Smooth muscle cell (in vitro differentiated cells): ENCODE results near the gene PARK7. TPM values are rescaled to one million over a fixed set of nuclear protein-coding genes. Genes with fewer than 3 reads are reported as not detected.
A peak's percentile ranks its signal among the peaks of the same experiment; 100 is the strongest.

Experiments used
- DNase-seq: peaks from one replicate; lab custom pipeline; 2025; ENCODE audit not compliant: unreplicated experiment; lab: John Stamatoyannopoulos, UW
- H2AFZ ChIP-seq: fragments of 200-600 bp; sonication (generic); 2 replicates; pipeline ENCODE4 v1.6.0; 2016; ENCODE audit warnings: antibody characterized with exemption, low read depth, mild to moderate bottlenecking
- H3F3A ChIP-seq: fragments of 200-600 bp; sonication (generic); 2 replicates; pipeline ENCODE4 v1.6.0; 2017; ENCODE audit warnings: antibody characterized with exemption, low read depth
- H3K27ac ChIP-seq: fragments of 200-600 bp; sonication (generic); 2 replicates; pipeline ENCODE4 v1.5.1; 2016; ENCODE audit warnings: low read depth, mild to moderate bottlenecking
- H3K27me3 ChIP-seq: fragments of 200-600 bp; sonication (generic); 2 replicates; pipeline ENCODE4 v1.6.1; 2016; ENCODE audit warnings: low read depth, mild to moderate bottlenecking
- H3K36me3 ChIP-seq: fragments of 200-600 bp; sonication (generic); 2 replicates; pipeline ENCODE4 v1.5.1; 2016; ENCODE audit warnings: low read depth
- H3K4me1 ChIP-seq: fragments of 200-600 bp; sonication (generic); 2 replicates; pipeline ENCODE4 v1.5.1; 2016; ENCODE audit warnings: low read depth
- H3K4me2 ChIP-seq: fragments of 200-600 bp; sonication (generic); 2 replicates; pipeline ENCODE4 v1.6.0; 2016; ENCODE audit warnings: mild to moderate bottlenecking
- H3K4me3 ChIP-seq: fragments of 200-600 bp; sonication (generic); 2 replicates; pipeline ENCODE4 v1.5.1; 2016; ENCODE audit warnings: mild to moderate bottlenecking
- H3K79me2 ChIP-seq: fragments of 200-600 bp; sonication (generic); 2 replicates; pipeline ENCODE4 v1.6.0; 2016; ENCODE audit warnings: low read depth, mild to moderate bottlenecking
- H3K9ac ChIP-seq: fragments of 200-600 bp; sonication (generic); 2 replicates; pipeline ENCODE4 v1.6.0; 2016; ENCODE audit warnings: low read depth
- H3K9me3 ChIP-seq: fragments of 200-600 bp; sonication (generic); replicated peaks from 2 replicates; pipeline ENCODE4 v1.5.1; 2016; ENCODE audit warnings: low read depth
- H4K20me1 ChIP-seq: fragments of 200-600 bp; sonication (generic); 2 replicates; pipeline ENCODE4 v1.6.0; 2016; ENCODE audit warnings: low read depth
- CTCF ChIP-seq: fragments of 200-600 bp; sonication (generic); IDR thresholded peaks from 2 replicates; pipeline ENCODE4 v1.5.1; 2017; ENCODE audit warnings: borderline replicate concordance, mild to moderate bottlenecking, antibody characterized with exemption; ENCODE audit not compliant: insufficient read depth, poor library complexity, severe bottlenecking
- WGBS: methylation state at CpG from one replicate; pipeline ENCODE4 v1.1.7; 2016; ENCODE audit warnings: low lambda C conversion rate; 5-methylcytosine and 5-hydroxymethylcytosine counted together
- polyA plus RNA-seq: library from polyadenylated mRNA; unstranded; fragments of >200 nt; fragmentation: Nextera tagmentation; extraction: Ambion mirVana; gene quantifications from 2 replicates; pipeline ENCODE4 v1.2.1, GENCODE V29; 2016
- total RNA-seq: library from RNA; depleted of rRNA; stranded (reverse); fragments of >200 nt; gene quantifications from 2 replicates; pipeline ENCODE4 v1.2.3, GENCODE V29; 2014

The PARK7 gene
- total and polyA plus RNA-seq, 2 experiments from 2014 or later = 179 to 461 TPM

DNA sequence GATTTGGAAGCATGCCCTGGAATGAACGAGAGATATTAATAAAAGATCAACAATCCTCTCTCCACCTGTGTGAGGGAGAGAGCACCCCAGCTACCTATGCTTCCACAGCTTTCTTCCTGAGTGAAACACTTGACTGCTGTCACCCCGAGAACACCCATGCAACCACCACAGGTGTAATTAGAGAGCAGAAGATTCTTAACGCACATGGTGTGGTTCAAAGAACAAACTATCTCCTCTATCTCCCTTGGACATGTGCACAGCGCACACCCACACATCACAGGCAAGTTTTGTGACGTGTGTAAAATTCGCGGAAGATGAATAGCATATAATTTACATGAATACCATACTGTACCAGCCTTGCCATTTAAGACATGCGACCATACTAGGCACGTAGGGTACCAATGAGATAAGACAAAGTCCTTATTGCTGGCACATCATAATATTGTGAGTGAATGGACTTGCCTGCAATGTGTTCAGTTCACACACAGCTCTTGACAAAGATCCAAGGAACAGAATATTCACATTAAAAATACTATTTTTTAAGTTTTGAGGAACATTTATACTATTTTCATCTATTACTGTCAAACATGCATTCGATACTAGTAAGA, 53.0 kb downstream of the PARK7 start:
- no peak for TF ChIP-seq CTCF
- Histone ChIP-seq H2AFZ (no peak overlapping the region), H3K9ac (no peak overlapping the region), H3F3A (peaks cover 70% of the 10 kb centered on the region), H3K79me2 (peaks cover 91% of the 10 kb centered on the region), H3K36me3 (peaks cover 13% of the 10 kb centered on the region), H3K4me1 (peaks cover 47% of the 10 kb centered on the region), H3K9me3 (no peaks in the 10 kb centered on the region), H3K27me3 (no peaks in the 10 kb centered on the region), H3K4me3 (no peak overlapping the region), H3K4me2 (no peak overlapping the region), H3K27ac (peak overlapping the region; percentile 93), H4K20me1 (peaks cover 100% of the 10 kb centered on the region)
- 93% methylated on average over 10 of the region's 10 CpGs for WGBS
- no peak for DNase-seq

GRCh38 chr1:8015036-8015808, 53.7 kb downstream of the PARK7 start:
- DNase-seq = no peak
- H3K4me3 ChIP-seq = no peak overlapping the region
- TF ChIP-seq CTCF = peak; percentile 69
- H3K27ac ChIP-seq = peak overlapping the region; percentile 93
- H4K20me1 ChIP-seq = peaks cover 100% of the 10 kb centered on the region
- H3K9me3 ChIP-seq = no peaks in the 10 kb centered on the region
- peak overlapping the region; percentile 94 for H3K4me2 ChIP-seq
- no peaks in the 10 kb centered on the region for H3K27me3 ChIP-seq
- H2AFZ ChIP-seq = no peak overlapping the region
- whole genome bisulfite sequencing = 46% methylated on average over 8 of the region's 8 CpGs
- peaks cover 13% of the 10 kb centered on the region for H3K36me3 ChIP-seq
- H3F3A ChIP-seq = peaks cover 70% of the 10 kb centered on the region
- H3K9ac ChIP-seq = no peak overlapping the region
- peaks cover 97% of the 10 kb centered on the region for H3K79me2 ChIP-seq
- H3K4me1 ChIP-seq = peaks cover 55% of the 10 kb centered on the region

DNA sequence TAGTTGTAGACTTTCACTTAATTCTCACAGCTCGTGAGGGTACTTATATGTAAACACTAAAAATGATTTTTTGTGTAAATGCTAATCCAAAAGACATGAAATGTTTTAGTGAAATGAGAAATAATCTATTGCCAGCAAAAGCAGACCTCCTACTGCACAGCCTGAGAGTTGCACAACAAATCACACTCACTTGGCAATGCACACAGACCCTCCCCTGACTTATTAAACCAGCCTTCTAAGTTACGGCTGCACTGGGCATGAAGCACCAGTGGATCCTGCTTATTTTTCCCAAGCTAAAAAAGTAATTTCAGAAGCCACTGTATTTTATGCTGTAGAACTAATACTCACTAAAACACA, 54.3 kb downstream of the PARK7 start:
- no peak overlapping the region for H3K9ac ChIP-seq
- no peaks in the 10 kb centered on the region for H3K27me3 ChIP-seq
- H3K27ac ChIP-seq = peak overlapping the region; percentile 93
- H4K20me1 ChIP-seq = peaks cover 100% of the 10 kb centered on the region
- H3K4me3 ChIP-seq = no peak overlapping the region
- peaks cover 98% of the 10 kb centered on the region for H3K79me2 ChIP-seq
- H3F3A ChIP-seq = peaks cover 65% of the 10 kb centered on the region
- no peak overlapping the region for H2AFZ ChIP-seq
- H3K4me2 ChIP-seq = peak overlapping the region; percentile 94
- H3K9me3 ChIP-seq = no peaks in the 10 kb centered on the region
- no peak for TF ChIP-seq CTCF
- peaks cover 56% of the 10 kb centered on the region for H3K4me1 ChIP-seq
- peaks cover 13% of the 10 kb centered on the region for H3K36me3 ChIP-seq
- no peak for DNase-seq
- 44% methylated on average over 2 of the region's 2 CpGs for WGBS
